ENCODE results near the gene HIP1R.

Gene HIP1R

DNA sequence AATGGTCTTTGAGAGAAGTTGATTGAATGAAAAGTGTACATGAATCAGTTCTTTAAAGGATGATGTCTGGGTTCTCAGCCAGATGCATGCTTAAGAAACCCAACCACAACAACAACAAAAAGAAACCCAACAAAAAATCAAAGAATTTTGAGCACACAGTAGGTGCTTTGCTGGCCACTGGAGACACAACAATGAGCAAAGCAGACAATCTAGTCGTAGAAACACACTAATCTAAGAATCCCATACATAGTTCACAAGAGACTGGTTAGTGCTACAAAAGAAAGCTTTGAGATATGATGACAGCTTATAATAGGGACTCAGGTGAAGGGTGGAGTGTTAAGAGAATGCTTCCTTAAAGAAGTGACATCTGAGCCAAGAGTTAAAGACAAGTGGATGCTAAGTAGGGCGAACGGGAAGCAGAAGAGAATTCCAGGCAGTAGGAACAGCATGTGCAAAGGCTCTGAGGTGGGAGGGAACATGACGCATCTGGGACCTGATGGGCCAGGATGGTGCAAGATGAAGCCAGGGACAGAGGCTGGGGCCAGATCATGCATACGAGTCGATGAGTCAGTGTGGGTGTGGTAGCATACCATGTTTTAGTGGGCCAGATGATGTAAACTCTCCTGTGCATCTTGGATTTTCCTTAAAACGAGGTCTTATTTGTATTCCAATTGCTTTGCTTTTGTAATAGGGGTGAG lies 4.6 kb upstream of the HIP1R start:
- DNase-seq, result no peak

DNA sequence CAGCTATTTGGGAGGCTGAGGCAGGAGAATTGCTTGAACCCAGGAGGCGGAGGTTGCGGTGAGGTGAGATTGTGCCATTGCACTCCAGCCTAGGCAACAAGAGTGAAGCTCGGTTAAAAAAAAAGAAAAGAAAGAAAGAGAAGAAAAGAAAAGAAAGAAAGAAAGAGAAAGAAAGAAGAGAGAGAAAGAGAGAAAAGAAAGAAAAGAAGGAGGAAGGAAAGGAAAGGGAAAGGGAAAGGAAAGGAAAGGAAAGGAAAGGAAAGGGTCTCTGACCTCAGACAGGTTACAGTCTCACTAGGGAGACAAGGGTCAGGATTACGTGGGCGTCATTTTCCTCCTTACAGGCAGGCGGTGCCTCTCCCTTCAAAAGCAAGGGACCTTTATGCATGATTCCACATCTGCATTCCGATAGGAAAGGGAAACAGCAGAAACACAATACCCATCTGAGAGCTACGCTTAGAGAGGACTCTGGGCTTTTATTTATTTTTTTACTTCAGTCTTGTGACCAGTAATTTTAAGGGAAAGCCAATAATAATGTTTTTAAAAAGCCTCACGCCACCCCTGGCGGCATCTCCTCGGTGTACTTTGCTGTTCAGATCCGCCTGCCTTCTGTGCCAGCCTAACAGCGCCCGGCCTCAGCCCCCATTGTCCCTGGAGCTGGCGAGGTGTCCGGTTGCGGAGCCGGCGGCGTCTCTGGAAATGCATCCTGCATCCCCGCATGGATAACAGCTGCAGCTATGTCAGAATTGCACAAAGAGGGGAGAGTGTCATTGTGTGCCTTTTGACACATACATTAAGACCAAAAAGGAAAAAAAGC lies 945 bp upstream of the HIP1R start:
- no peak for DNase-seq

DNA sequence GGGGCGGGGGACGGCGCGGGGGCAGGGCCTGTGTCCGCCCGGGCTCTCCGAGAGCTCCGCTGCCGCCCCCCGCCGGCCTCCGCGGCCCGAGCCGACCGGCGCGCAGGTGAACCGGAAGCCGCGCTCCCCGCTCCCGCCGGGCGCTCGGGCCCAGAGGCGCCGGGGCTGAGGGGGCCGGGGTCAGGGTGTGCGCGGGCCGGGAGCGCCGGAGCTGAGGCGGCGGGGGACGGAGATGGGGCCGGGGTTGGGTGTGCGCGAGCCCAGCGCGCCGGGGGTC lies 431 bp downstream of the HIP1R start:
- no peak for DNase-seq

DNA sequence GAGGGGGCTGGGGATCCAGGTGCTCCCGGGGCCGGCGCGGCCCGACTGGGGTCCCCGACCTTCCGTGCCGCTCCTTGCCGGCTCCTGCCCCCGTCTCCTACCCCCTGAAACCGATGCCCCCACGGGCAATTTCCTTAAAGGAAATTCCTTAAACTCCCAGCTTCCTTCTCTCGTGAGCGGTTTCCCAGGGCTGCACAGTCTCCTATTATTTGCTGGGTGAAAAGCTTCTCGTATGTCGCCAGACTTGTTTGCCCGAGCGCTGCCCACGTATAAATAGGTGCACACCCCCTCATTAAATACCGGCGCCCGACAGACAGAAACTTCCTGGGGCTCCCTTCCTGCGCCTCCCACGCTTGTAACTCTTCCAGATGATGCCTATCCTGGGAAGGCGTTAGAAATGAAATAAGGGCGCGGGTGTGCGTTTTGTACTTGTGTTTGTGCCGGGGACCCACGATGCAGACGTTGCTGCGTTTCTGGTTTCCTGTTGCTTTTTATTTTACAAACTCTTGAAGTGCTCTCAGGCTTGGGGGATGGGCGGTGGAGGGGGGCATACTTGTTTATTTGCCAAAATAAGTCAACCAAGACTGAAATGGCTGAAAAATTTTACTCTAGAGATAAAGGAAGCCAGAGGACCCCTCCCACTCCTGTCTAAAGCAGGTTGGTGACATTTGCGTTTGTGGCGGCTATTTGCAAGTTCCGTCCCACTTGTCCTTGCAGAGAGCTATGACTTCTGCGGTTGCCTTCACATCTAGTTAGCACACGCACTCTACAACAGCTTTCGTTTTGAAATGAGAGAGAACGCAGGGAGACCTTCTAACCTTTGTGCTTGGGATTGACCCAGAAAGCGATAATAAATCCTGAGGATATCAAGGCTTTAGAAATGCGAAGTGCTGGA lies 1.0 kb downstream of the HIP1R start:
- DNase-seq, result no peak

DNA sequence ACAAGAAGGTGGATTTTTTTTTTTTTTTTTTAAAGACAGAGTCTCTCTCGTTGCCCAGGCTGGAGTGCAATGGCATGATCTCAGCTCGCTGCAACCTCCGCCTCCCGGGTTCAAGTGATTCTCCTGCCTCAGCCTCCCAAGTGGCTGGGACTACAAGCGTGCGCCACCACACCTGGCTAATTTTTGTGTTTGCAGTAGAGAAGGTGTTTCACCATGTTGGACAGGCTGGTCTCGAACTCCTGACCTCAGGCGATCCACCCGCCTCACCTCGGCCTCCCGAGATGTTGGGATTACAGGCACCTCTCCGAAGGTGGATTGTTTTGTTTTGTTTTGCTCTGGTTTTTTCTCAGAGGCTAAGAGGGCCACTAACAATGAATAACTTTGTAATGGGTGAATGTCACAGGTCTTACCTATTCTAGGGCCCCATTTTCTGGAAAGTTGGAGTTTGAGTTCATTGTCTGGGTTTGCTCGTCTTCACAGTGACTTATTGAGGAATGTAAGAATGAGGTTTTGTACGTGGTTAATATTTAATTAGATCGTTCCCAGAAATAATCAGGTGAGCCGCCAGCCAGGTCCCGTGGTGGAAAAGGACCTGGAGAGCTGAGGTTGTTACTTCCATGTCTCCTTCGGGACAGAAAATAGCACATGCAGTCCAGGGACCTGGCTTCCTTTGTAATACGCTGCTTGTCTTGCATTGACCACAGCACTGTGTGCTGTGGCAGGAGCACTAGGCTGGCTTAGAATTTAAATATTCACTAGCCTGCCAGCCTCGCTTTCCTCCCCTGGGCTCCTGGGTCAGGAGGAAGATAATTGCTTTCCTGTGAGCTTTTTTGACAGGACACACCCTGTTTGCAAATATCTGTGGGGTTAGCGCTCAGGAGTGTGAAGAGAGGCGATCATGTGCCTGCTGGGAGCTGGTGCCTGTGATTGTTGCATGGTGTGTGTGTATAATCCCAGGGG lies 2.3 kb downstream of the HIP1R start:
- DNase-seq, result no peak

DNA sequence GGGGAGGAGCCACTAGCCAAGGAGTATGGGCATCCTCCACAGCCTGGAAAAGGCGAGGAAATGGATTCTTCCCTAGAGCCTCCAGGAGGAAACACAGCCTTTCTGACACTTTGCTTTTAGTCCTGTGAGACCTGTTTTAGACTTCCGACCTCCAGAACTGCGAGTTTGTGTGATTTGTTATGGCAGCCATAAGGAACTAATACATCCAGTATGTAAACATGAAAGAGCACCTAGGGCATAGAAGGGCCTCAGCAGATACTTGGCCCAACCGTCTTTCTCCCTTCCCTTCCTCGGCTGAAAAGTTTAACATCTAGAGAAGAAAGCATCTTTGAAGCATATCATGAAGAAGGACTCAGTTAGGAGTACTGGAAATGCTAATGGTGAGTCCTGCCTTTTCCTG lies 3.6 kb downstream of the HIP1R start:
- DNase-seq, result no peak

DNA sequence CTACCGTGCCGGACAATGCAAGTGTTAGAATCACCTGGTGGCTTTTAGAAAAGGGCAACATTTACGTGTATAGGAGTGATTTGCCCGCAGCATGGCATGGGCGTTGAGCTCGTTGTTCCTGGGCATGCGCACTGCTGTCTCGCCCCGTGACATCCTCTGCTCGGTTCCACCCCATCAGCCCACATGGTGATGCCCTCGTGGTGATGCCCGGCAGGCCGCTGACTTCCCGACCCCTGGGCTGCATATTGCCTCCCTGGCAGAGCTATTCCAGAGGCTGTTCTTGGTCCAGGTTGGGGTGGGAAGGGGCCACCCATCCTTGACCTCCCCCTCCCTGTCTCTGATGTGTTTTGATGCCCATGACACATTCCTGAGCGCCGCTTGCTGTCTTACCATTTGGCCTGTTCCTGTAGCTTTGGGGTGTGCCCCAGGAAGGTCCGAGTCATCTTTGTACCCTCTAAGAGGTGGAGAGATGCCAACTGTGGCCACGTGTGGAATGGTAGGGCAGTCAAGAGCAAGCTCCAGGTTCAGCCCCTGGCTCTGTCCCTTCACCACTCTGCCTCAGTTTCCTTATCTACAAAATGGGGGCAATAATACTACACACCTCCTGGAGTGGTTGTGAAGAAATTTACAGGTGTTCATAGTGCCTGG lies 4.8 kb downstream of the HIP1R start:
- DNase-seq, result no peak

DNA sequence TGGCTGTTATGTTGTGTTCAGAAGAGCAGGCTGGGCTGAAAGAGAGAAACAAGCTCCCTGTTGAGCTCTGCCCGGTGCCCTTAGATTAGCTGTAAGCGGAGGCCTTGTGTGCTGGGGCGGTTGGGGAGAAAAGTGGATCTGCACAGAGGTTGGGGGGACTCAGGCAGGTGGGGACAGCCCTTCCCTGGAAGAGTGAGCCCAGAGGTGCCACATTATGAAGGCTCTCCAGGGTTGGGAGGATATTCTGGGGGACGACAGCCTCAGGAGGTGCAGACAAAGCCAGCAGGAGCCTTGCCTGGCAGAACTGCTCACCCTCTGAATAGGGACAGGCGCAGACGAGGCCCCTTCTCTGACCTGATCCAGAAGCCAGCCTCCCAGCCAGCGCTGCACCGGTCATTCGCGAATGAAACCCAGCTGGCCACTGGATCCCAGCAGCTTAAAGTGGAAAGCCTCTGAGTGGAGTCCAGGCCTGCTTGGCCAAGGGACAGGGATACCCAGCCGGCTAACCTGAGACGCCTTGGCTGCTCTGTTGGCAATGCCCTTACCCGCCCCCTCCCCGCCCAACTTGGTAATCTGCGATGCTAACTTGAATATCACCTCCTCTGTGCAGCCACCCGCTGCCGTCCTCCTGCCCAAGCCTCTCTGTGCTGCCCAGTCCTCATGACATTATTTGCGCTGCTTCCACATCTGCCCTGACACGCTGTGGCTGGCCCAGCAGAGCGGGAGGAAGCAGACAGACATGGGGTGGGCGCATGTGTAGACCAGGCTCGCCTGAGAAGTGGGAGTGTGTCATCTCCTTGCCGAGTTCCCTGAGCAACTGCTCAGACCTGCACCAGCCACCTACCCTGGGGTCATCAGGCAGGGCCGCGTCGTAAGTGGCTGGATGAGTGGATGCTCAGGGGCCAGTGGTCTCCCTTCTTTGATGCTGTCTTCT lies 5.6 kb downstream of the HIP1R start:
- no peak for DNase-seq

DNA sequence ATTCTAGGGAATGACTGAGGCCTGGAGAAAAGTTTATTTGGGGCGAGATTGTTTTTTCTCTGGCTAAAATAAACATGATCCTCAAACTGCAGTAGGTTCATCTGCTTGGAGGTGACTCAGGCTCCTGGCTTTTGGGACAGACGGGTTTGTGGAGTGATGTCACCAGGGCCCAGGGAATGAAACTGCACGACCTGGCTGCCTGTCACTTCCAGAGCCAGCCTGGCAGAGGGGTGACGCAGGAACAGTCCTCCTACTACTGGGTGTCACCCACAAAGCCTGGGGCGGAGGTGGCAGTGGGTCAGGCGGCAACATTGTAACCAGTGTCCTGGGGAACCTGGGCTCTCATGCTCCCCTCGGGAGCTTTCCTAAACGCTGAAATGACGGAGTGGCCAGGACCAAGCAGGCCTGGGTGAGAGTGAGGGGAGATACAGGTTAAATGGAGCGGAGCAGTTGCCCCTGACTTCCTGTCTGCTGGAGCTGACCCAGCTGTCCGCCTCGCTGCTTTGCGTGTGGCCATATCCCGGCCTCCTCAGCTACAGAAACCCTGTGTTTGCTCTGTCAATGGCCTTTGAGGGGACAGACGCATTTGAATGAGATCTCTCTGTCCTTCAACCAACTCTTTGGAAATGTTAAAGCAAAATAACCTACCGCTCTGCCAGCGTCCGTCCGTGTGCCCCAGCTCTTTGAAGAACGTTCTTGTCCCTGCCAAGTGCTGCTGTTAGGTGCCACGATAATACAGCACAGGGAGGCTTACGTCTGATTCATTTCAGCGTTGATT lies 6.5 kb downstream of the HIP1R start:
- DNase-seq, result no peak

DNA sequence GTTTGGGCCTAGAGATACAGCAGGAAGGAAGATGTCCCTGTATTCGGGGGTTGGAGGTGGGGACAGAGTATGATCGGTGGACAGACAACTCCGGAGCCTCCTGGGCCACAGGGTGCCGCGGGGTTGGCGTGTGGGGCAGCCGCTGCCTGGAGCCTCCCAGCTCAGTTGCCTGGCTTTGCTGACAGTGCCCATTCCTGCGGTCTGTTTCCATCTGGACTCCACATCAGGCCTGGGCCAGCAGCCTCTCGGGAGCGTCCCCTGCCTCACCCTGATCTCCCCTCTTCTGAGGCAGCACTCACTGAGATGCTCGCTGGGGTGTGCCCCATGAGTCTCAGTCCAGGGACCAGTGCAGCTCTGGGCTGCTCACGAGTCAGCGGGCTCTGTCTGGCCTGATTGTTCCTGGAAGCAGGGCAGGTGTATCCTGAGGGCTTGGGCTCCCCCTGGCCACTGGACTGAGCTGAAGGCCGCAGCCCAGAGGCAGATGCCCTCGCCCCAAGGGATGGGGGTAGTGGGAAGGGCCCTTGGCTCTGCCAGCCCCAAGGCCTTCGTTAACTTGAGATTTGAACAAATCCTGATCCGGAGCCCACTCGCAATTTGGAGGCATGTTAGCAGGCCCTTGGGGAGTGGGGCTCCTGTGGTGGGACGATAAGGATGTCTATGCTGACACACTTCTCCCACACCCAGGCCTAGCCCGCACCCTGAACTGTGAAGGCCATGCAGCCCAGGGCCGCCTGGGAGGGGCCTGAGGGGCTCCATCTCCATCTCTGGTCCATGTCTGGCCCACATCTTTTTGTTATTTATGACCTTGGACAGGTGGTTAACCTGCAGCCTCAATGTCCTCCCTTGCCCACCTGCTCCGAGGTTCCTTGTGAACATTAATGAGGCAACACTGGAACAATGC lies 7.5 kb downstream of the HIP1R start:
- DNase-seq, result no peak

DNA sequence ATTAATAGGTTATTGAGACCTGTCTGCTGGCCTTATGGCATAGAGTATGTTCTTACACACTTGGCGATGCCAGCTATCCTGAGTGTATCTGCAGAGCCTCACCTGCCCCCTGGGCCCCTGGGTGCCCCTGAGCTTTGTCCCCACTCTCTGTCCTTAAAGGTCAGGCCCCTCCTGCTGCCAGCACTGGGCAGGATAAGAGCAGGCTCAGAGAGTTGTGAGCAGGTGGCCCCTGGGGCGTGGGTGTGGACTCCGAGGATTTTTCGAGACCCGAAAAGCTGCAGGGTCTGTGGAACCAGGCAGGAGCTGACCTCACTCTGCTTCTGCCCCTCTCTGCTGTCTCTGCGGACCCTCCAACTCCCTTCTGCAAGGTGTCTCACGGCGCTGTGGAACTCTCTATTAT lies 8.2 kb downstream of the HIP1R start:
- DNase-seq, result no peak

DNA sequence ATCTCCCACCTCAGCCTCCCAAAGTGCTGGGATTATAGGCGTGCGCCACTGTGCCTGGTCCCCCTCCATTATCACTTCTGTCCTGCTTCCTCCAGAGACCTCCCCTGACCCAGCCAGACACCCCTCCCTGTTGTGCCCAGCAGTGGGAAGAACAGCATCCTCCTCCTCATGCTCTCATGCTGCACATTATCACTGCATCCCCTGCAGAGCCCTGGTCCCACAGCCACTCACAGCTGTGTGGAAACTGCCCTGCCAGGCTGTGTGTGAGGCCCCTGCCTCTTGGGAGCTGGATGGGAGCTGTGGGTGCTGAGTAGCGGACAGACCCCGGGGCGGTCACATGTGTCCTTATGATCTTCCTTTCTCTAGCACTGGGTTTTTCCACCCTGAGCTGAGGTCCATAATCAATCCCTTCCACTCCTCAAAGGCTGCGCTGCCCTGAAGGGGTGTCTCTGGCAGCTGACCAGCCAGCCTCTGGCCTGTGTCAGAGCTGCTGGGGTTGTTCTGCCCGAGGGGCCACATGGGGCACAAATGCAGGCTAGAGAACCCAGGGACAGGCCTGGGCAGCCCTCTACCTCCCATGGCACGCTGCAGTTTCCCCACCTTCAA lies 9.2 kb downstream of the HIP1R start:
- no peak for DNase-seq

DNA sequence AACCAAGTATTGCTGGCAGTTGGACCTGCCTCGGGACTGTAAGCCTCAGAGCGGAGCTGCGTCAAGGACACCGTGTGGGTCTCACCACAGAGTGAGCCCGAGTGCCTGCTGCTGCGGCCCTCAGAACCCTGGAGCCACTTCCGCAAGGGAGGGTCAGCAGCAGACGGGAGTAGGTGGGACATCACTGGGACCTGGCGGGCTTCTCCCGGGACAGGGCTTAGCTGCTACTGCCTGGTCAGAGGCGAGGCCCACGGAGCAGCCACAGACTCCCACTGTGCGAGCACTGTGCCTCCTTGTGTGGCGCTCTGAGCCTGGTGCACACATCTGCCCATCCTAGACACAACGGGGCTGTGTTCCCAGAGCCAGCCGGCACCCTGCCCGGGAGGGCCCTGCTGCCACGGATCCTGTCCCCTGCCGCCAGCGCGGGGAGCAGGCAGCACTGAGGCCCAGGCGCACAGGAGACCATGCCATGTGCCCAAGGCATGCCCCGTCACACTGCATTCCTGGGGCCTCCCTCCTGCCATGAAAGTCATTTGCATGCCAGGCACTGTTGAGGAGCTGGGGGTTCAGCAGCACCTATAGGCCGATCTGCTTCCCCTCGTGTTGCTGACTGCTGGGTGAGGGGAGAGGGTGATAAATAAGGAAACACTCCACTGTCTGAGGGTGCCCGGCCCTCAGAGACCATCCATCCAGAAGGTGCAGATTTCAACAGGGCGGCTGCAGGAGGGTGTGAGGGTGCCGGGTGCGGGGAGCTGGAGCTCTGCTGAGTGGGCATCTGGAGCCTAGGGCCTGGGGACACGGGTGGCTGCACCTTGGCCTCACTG lies 10.0 kb downstream of the HIP1R start:
- no peak for DNase-seq

DNA sequence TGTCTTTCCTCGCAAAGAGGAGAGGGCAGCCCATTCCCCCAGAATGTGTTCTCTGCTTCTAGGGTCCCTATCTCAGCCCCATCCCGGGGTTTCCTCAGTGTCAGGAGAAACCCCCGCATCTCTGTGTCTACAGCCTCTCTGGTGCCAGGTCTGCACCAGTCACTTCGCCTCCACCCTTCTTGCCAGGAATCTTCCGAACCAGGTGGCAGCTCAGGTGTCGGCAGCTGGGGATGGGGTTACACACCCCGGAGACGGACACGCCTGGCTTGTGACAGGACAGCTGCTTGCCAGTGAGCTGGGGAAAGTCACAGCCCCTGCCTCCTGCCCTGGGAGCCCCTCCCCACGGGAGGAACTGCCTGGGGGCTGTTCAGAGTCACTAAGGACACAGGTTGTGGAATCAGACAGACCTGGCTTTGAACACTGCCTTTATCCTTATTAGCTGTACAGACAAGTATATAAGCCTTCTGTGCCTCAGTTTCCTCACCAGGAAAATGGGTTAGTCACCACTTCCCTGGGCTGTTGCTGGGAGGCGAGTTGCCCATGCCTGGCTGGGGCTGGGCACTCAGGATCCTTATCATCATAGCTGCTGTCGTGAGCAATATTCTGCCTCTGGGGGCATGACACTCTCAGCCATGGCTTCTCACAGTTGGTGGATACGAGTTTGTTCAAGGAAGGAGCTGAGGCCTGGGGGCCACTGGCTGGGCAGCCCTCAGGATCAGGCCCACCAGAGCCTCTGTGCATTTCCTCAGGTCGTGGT lies 10.8 kb downstream of the HIP1R start:
- no peak for DNase-seq

DNA sequence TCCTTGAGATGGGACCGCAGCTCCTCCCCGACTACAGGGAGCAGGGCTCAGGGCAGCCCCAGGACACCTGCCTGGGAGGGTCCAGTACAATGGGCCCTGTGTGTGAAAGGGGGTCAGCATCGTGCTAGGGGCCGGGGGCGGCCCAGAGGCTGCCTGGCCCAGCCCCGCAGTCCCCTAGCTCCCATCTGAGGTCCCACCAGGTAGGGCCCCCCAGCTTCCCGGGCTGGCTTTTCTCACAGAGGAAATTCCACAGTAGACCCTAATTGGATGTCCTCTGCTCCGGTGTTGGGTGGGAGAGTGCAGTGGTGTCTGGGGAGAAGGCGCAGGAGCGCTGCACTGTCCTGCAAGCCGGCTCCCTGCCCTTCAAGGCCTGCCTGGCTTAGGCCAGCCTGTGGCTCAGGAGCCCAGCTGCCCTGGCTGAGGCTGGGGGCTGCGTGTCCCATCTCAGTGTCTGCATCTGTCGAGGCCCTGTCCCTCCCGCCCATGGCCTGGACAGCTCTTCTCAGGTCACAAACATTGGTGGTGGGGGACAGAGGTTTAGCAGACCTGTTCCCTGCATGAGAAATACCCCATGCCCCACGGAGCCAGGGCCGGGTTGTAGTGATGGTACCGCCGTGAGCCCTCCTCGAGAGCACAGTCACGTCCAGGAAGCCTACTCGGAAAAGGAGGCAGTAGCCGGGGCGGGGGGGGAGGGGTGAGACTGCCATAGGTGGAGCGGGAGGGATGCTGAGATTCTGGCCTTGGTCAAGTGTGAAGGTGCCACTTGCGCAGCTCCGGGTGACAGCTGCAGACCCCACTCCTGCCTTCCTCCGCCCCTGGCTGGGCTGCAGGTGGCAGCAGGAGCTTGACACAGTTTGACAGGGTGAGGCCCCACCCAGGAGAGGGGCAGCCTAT lies 11.6 kb downstream of the HIP1R start:
- DNase-seq, result no peak

DNA sequence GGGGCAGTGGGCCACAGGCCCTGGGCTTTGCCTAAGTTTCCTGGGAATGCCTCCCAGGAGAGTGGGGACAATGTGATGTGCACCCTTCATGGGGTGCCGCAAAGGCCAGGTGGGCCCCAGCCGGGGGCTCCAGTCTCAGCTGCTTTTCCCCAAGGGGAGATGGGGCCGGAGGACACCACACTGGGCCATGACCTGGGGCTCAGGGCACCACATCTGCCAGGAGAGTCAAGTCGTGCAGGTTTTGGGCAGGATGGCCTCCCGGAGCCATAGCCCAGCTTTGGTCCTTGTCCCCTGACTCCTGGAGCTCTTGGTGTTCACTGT lies 12.2 kb downstream of the HIP1R start:
- no peak for DNase-seq

All from T1000 (cell line).